Endometrium (tissue), 2 donors: ENCODE data around the gene CD79A.

Source experiments
- FAIRE-seq: peaks from 2 replicates; lab custom pipeline; 2012; peaks lifted over from hg19 to GRCh38; lab: Jason Lieb, UNC
- donor health status: control.
- donor health status: control.

The CD79A gene

GRCh38 chr19:41876847-41877832 lies at the start of gene CD79A:
CD79A (plus strand) TSS chr19:41877279; CDS start chr19:41877305, 26 bp downstream.
- FAIRE-seq: no peak

DNA sequence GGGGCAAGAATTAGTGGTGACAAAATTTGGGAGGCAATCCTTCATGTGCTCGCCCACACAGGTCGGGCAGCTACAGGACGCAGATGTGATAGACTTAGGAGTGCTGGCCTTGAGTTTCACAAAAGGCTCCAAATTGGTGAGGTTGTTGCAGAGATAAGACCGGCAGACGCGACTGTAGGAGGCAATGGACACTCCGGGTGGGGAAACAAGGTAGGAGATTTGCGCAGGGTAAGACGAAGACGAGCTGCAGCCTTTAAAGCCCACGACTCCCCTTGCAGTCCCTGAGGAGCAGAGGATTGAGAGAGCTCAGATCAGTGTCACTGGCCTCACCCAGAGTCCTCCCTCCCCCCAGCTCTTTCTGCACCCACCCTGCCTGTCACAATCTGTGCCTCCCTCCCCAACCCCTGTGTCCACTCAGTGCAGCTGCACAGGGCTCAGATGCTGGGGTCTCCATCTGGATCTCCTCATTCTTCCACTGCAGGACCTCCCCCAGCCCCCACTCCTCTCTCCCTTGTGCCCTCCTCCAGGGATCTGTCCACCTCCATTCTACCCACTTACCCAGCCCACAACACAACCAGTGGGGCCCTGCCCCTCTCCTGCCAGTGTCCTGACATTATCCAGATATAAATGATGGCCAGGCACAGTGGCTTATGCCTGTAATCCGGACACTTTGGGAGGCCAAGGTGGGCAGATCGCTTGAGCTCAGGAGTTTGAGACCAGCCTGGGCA lies 38.9 kb upstream of the CD79A start:
- no peak for FAIRE-seq

DNA sequence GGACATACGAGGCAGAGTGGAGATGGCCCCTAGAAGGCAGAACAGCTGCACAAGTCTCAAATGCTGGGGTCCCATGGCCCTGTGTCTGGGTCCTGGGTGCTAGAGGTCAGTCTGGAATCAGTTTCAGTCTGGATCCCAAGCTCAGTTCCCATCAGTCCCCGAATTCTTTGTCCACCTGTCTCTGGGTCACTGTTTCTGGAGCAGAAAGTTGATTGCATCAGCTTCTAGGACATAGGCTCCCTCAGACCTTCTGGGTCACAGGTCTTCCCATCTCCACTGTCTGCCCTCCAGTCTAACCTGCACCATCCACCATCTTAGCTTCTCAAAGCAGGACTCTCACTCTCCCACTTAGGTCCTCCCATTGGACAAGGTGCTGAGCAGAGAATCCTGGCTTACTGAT lies 37.9 kb upstream of the CD79A start:
- FAIRE-seq: no peak

GRCh38 chr19:41843371-41843770 lies 33.7 kb upstream of the CD79A start:
- FAIRE-seq: no peak

DNA sequence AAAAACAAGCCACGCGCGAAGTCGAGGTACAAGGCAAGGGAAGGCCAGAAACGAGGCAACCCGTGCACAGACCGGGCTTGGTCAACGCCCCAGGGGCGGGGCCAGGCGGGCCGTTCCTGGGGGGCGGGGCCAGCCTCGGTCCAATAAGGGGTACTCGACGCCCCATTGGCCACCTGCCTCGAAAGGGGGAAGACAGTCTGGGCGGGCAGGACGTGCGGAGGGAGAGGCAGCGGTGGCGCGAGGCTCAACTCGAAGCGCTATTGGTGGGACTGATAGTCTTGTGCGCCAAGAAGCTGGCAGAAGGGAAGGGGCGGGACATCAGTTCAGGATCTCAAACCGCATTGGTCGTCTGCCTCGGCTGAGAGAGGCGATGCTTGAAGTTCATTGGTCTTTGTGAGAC lies 32.5 kb upstream of the CD79A start, which contains the start of gene LYPD4:
Gene LYPD4, minus strand, starts transcription at position 83 of the 400 bp plus-strand sequence. CDS start 5,398 bp downstream, outside the sequence.
- no peak for FAIRE-seq

GRCh38 chr19:41845001-41845050 lies 32.3 kb upstream of the CD79A start, which contains the start of gene DMRTC2:
DMRTC2 (plus strand) TSS chr19:41845042; CDS start chr19:41847429, 2,387 bp downstream.
- no peak for FAIRE-seq

GRCh38 chr19:41845051-41845590 lies 32.0 kb upstream of the CD79A start:
- FAIRE-seq: no peak

GRCh38 chr19:41847351-41848105 lies 29.6 kb upstream of the CD79A start:
- FAIRE-seq: no peak

DNA sequence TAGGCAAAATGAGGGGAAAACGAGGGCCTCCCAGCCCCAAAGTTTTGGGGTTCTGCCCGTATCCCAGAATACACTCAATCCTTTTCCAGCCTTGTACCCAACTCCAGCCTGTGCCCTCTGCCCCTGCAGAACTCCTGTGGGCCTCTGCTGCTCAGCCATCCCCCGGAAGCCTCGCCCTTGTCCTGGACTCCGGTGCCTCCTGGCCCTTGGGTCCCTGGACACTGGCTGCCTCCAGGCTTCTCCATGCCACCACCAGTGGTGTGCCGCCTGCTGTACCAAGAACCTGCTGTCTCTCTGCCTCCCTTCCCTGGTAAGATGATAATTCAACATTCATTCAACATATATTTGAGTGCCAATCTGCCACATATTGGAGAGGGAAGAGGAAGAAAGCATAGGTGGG lies 28.4 kb upstream of the CD79A start:
- no peak for FAIRE-seq

DNA sequence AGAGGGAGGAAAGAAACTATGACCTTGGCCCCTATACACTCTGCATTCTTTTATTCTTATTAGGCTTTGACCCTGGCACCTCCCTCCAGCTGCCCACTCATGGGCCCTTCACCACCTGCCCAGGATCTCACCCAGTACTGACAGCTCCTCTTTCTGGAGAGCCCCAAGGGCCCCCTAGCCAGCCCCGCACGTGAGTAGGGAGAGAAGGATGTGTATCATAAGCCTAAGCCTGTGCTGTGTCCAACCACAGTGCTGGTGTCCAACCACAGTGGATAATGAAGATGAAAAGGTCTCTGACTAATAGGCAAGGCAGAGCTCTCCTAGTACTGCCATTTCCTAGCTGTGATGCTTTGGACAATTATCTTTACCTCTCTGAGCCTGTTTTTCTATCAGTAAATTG lies 28.0 kb upstream of the CD79A start:
- FAIRE-seq: no peak

DNA sequence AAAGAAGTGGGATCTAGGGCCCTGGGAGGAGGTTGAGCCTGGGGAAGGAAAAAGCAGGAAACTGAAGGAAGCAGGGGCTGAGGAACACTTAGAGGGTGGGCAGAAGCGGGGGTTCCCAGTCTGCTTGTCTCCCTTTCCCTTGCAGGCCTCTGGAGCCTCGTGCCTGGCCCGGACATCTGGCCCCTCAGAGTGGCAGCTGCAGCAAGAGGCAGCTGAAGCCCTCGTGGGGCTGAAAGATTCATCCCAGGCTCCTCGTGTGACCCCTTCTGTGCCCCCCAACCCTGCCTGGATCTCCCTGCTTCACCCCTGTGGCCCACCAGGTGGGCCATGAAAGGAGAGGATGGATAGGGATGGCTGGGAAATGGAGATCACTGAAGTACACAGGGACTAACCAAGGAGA lies 26.7 kb upstream of the CD79A start:
- FAIRE-seq: no peak

DNA sequence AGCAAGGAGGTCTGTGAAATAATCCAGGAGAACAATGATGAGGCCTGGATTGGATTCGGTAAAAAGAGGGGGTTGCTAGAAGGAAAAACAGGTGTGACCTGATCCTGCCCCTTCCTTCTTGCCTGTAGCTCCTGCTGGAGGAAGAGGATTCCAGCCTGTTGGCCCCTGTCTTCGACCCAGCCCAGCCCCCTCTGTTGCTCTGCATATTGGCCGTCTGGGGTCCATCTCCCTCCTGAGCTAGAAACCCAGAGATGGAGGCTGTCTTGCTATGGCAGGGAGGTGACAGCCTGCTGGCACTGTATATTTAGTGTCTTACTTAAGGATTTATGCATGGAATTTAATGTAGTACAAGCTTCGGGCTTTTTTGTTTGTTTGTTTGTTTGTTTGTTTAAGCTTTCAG lies 25.6 kb upstream of the CD79A start:
- no peak for FAIRE-seq

DNA sequence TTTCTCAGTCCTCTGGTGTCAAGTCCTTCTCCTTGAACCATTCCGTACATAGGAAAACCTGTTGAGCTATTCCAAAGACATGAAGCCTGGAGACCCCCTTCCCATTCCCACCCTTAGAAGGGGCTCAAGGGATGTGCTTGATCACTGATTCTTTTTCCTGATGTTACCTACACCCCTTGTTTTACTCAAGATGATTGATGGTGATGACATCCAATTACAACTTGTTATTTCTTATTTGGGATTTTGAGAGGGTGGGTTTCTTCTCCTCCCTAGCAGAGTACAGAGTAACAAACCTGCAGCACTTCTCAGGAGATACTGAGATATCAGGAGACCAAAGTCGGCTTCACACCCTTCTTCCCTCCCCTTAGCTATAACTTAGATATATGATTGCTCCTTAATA lies 23.7 kb upstream of the CD79A start:
- no peak for FAIRE-seq

DNA sequence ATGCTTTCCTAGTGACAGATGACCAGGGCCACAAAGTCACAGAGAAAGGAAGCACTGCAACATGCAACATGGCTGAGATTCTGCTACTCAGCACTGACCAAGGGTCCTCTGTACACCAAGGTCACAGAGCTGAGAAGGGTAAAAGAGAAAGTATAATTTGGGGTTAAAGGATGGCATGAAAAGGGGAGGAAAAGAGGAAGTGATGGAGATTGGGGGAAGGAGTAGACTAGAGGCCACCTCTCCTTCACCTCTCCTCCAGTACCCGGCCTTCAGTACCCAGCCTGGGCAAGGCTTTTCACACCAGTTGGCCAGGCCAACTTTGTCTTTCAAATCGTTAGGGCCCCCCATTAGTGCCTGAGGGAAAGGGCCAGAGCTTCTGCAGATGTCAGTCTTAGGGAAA lies 23.3 kb upstream of the CD79A start:
- FAIRE-seq: no peak

DNA sequence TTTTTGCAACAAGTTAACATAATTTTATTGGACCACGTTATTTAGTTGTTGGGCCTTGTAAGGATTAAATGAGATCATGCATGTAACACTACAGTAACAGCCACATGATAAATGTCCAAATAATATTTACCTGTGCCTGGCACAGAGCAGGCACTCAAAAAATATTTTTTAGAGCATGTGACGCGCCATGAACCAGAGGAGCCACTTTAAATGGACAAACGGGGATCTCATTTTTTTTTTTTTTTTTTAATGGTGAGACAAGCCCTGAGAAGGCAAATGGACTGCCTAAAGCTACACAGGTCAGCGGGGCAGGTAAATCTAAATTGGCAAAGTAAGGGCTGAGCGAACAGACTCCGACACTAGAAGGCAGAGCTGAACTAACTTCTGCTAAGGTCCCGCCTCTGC lies 17.9 kb upstream of the CD79A start:
- no peak for FAIRE-seq

- peak; percentile 97 for FAIRE-seq
Observed at GRCh38 chr19:41859618-41860418, 17.3 kb upstream of the CD79A start, which contains the start of gene RPS19. RPS19 (plus strand) TSS chr19:41860255; CDS start chr19:41860775, 520 bp downstream.

DNA sequence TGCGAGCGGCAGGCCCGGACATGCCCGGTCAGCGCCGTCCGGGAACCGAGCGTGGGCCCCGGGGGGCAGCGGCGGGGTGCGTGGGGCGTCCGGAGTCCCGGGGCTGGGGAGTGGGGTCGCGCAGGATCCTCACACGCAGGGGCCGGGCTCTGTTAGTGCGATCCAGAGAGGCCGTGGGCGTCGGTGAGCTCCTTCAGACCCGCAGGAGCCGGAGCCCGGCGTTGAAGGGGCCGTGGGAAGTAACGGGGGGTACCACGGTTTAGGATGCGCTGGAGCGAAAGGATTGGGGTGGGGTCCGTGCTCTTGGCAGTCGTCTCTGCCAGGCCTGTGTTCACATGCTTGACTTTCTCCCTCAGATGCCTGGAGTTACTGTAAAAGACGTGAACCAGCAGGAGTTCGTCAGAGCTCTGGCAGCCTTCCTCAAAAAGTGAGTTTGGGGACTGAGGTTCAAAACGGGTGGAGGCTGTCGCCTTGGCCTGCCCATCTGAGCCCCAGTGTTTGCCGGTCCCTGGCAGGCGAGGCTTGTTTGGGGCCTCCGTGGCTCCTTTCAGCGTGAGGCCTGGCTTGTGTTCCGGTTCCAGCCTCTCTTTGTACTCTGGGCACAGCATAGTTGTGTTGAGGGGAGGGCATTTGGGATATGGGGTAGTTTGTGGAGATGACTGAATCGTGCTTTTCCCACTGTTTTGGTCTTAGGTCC lies 16.5 kb upstream of the CD79A start:
- no peak for FAIRE-seq

- no peak for FAIRE-seq
Observed at GRCh38 chr19:41861116-41861768, 15.8 kb upstream of the CD79A start.

GRCh38 chr19:41861846-41862245 lies 15.2 kb upstream of the CD79A start:
- FAIRE-seq: no peak

DNA sequence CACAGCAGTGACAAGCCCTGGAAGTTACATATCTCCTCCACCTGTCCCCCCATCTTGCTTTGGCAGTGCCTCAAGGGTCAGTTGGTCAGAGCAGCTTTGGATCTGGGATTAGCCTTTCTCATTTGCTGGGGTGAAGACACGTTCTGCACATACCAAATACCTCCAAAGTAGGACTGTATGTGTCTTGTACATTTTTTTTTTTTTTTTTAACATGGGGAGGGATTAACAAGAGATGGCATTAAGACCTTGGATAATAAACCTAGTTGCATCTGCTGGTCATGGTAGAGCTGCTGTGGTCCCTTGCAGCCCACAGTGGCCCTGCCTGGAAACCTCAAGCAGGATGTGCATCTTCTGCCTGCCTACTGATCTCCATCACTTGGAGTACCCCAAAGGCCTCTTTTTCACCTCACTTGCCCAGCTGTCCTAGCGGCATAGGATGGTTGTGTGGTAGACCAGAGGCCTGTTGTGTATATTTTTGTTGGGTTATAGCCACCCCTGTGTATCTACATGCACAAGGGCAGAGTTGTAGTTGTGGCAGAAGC lies 14.6 kb upstream of the CD79A start:
- FAIRE-seq: no peak
